GM19455 (cell line): Measurements from ENCODE around the gene CTIF.

Experiments used
- ATAC-seq: cut with Tn5 transposase; IDR thresholded peaks from one replicate; pipeline ENCODE4 v1.9.1; 2021; ENCODE audit not compliant: unreplicated experiment

The CTIF gene

DNA sequence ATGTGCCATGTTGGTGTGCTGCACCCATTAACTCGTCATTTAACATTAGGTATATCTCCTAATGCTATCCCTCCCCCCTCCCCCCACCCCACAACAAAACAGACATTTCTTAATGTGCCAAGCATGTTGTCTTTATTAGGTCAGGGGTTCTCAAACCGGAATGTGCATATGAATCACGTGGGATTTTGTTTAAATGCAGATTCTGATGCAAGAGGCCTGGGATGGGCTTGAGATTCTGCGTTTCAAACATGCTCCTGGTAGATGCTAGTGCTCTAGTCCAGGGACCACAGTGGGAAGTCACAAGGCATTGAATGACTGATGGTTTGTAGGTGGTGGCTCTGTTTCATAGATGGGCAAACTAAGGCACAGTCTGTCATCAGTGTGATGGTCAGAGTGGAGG, 227.2 kb downstream of the CTIF start:
- ATAC-seq = no peak

DNA sequence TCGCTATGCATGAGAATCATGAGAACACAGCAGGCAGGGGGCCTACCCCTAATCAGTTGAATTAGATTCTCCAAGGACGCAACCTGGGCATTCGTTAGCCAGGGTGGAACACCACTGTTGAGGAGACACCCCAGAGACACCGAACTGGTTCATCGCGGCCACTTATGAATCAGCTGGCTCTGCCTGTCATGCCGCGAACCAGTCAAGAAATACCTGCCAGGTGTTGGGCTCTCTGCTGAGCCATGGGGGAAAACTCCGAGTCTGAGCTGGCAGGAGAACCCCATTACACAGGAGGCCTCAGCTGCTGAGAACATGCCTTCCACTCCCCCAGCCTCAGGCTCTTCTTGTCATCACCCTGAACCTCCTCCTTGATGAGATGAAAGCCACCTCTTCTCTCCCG, 227.7 kb downstream of the CTIF start:
- ATAC-seq = no peak

DNA sequence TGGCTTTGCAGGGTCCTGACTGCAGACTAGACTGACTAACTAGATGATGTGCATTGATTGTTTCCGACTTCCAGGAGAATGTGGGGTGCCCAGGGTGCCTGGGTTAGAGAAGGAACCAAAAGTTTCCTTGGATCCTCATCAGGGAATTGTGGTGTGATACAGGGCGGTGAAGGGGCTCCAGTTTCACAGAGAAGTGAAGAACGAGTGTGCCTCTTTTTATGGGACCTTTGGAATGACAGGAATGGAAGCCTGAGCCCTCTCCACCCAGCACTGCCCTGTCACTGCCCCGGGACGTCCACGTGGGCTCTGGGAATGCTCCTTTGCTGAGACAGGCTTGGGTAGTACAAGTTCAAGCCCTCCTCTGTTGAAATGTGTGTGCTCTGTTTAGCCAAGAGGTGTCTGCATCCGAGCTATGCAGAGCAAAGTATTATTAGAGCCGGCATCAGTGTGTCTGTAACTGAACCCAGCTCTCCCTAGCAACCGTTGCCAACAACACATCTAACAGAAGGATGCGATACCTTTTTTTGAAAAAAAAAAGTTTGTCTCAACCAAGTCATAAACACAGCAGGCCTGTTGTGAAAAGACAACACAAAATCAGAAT, 228.4 kb downstream of the CTIF start:
- no peak for ATAC-seq

DNA sequence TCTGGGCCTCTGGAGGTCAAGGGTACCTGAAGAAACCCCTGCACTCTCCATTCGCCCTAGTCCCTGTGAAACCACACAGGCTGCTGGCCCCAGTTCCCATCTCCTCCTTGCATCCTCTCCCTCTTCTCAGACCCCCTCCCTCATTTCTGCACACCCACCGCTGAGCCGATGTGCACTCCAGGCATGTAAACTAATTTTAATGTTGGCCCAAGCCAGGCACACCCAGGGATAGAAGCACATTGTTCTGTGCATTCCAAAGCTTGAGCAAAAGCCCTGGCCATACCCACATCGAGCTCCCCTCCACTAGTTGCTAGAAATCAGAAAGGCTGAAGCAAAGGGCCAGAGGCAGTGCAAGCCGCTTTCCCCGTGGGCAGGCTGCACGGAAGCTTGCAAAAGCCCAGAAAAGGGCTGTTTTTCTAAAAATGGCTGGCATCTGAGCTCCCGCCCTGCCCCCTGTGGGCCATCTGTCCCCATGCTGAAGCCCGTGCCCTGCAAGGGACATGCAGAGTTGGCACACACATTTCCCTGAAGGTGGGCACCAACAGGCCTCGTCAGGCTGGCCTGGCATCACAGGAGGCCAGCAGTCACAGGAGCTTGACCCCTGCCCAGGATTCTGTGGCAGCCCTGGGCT, 230.3 kb downstream of the CTIF start:
- ATAC-seq = no peak

DNA sequence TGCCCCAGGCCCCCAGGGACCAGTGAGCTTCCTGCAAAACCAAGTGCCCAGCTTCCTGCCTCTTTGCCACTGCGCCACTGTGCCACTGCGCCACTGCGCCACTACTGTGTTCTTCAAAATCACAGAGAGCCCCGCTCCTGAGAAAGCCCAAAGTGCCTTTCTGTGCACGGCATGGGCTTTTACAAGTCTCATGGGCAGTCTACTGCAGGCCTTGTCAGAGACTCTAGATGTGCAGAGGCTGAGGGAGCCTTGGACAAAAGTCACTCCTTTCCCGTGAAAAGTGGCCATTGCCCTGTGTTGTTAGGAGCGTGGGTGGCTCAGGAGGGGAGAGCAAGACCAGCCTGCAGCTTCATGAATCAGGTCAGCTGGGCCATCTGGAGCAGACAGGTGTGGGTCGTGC, 231.4 kb downstream of the CTIF start:
- no peak for ATAC-seq

DNA sequence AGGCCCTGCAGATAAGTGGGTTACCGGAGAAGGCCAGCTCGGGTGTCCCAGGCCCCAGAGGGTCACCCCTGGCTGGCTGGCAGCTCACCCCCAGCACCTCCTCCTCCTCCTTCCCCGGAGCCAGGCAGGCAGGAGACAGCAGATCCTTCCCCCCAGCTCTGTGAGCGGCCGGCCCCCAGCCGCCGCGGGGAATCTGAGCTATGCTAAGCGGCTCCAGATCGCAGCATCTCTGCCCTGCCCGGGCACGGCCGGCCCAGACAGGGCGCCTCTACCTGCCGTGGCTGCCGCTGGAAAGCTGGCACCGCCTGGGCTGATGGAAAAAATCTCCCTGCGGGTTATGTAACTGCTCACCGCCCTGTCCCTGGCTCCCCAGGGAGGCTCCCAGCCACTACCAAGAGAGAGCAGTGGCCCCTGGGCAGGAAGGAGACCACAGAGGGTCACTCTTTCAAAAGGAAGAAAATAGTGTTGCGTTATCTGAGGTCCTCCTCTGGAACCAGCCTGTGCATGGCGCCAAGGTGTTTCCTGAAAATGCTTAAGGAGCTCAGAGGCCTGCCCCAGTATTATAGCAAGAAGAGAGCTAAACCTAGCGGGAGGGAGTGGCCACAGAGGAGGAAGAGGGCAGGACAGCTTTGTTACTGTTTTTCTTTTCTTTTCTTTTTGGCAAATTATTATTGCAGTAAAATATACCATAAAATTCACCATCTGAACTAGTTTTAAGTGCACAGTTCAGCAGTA, 233.0 kb downstream of the CTIF start:
- no peak for ATAC-seq

DNA sequence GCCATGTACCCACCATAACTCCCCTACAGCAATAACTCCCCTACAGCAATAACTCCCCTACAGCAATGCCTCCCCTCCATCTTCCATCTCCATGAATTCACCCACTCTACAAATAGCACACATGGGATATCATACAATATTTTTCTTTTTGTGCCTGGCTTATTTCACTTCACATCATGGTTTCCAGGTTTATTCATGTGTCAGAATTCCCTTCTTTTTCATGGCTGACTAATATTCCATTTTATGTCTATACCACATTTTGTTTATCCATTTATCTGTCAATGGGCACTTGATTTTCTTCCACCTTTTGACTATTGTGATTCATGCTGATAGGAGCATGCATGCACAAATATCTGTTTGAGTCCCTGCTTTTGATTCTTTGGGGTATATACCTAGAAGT, 233.6 kb downstream of the CTIF start:
- no peak for ATAC-seq

DNA sequence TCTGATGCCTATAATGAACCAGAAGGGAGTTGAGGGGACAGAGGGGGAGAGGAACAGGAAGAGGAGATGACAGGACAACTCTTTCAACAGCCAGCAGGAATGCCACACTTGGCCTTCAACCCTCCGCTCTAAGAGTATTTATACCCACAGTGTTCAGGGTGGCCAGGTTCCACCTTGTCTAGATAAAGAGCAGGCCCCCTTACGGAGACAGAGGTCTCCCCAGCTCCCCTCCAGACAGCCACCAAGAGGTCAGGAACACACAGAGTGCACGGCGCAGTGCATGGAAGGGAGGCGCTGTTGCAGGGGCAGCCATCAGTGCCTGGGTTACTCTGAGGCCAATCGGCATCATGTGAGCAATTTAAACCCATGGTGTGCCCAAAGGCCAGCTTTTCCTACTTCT, 235.0 kb downstream of the CTIF start:
- ATAC-seq = no peak

DNA sequence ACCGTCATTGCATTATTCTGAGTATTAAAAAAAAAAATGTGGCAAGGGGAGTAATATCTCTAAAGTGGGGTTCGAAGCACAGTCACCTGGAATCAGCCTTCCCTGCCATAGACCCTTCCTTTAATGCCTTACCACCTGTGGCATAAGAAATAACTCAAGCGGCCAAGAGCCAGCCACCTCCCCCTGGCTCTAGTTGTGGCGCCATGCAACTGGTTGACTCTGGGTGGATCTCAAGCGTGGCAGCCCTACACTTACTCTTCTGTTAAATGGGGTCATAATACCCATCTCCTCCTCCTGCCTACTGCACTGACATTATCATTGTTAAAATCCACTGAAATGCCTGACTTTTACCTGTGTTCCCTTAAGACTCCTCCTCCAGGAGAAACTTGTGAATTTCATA, 236.1 kb downstream of the CTIF start:
- no peak for ATAC-seq

DNA sequence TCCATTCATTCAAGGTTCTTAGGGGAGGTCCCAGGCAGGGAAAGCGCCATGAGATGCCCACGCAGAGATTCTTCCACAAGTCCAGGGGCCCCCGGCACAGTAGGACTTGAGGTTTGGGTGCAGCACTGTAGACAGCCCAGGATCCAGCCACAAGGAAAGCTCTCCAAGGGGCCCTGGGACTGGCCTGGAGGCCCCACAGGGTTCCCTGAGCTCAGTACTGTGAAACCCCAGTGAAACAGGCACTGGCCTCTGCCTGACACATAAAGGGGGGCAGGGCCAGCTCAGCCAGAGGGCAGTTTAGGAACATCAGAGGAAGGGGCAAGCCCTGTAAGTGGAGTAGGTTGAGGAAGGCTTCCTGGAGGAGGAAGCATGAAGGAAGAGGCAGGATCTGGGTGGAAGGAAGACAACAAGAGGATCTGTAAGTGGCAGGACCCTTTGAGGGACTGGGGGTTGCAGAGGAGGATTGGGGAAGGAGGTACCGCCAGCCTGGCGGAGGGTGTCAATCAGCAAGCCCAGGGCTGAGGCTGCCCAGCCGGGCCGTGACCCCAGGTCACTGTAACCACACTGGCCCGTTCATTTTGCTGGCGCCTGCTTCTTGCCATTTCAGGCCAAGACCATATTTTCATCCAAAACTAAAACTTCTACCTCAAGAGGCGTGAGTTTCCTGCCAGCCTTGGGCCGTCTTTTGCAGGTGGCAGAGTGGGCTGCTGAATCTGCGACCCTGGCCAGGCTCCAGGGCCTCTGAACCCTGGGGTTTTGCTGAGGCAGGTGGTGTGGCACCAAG, 236.7 kb downstream of the CTIF start:
- no peak for ATAC-seq

DNA sequence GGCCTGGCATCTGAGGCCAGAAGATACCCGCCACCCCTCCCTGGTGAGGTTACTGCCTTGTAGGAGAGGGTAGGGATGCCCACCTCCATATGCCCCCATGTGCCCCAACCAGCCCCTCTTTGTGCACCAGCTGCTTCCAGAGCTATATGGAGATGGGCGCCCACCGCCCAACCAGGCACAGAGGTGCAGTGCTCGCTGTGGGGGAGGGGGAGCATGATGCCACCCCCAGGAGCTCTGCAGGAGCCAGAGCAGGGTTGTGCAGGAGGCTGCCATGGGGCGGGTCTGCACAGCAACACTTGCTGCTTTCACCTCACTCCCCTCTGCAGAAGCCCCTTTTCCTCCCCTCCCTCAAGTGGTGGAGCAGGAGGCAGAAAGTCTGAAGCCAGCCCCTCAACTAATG, 237.3 kb downstream of the CTIF start:
- no peak for ATAC-seq

DNA sequence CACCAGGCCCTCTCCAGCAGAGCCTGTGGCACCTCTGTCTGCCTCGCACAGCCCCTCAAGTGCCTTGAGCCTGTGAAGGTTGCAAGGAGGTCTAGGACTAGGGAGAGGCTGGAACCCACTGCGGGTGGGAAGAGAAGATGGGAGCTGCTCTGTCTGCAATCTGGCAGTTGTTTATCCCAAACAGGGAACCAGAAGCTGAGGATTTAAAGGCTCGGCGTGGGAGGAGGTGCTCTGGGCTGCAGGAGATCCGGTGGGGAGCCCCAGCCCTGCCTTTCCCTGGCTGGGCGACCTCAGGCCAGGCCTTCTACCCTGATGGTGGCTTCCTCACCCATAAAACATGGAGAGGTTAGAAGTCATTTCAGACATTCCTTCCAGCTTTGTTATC, 237.8 kb downstream of the CTIF start:
- ATAC-seq = no peak

DNA sequence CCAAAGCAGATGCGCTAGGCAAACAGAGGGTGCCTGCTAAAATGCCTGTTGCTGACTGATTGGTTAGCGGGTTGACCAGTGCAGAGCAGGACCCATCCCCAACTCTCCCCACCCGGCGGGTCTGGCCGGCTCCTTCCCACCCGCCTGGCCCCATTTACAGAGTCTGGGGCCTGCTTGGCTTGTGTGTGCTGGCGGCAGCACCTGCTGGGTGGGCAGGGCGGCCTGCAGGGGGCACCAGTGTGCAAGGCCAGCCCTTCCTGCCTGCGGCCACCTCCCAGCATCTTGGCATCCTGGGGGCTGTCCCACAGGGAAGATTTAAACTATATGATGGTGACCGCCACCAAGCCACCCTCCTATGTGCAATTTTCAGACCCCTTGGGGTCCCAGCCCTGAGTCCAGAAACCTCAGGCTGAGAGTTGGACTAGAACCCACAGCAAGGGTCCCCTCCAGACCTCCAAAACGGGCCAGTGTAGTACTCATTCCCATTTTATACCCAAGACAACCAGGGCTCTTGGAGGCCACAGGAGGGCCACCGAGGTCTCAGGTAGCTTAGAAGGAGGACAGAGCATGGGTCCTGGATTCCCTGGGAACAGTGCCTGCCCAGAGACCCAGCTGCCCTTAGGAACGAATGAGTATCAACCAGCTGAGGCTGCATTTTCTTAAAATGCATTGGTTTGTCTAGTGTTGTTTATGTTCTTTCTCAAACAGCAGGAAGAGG, 238.4 kb downstream of the CTIF start:
- peak; percentile 66 for ATAC-seq

DNA sequence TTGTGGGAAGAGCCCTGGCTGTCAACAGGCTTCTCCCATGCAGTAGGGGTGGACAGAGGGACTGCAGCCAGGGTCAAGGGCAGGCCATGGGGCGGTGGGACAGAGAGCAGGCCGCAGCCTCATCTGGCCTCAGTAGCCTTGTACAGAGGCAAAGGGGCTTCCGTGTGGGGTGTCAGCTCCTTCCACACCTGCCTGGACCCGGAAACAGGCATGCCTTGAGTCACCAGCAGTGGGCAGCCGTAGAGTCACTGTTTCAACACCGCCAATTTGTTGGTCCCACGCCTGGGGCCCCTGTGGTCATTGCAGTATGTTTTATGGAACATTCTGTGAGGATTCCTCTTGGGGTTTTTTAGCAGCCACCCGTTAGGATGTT, 238.9 kb downstream of the CTIF start:
- no peak for ATAC-seq

DNA sequence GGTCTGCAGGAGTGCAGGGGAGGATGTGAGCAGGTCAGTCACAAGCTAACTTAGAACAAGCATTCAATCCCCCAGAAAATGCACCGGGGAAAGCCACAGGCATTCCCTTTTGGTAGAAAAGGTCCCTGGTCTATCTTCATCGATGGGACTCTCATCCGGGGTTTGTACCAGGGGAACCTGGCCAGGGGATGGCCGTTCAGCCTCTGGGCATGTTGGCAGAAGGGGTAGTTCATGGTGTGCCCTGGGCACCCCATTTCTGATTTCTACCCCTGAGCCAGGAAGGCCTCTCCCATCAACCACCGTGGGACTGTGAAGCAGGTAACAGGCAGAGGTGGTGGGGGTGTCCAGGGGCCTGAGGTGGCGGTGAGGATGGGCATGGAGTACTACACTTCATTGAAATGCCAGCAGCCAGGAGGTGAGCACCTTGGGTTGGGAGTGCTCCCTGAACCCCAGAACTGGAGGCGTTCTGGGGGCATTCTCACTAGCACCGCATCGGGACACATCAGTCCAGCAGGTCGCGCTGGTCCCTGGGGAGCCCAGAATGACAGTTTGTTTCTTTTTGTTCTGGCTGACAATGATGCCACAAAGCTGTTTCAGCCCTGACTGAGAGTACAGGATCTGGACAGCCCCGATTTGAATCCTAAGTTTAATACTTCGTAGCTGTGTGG, 239.6 kb downstream of the CTIF start:
- no peak for ATAC-seq

DNA sequence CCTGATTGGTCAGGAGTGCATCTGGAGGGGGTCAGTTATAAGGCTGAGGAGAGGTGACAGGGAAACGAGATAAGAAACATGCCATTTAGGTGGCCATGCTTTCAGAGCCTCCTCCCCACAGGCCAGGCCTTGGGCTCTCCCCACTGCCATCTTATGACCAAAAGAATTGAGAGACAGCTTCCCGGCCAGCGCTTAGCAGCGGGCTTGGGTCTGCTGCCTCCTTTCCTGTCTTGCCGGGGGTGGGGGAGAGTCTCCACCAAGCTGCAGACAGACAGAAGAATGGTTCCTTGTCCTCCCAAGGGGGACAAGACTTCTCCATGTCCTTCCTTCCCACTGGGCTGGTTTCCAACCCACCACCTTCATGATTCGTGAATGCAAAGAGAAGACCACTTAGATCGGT, 240.6 kb downstream of the CTIF start:
- no peak for ATAC-seq

DNA sequence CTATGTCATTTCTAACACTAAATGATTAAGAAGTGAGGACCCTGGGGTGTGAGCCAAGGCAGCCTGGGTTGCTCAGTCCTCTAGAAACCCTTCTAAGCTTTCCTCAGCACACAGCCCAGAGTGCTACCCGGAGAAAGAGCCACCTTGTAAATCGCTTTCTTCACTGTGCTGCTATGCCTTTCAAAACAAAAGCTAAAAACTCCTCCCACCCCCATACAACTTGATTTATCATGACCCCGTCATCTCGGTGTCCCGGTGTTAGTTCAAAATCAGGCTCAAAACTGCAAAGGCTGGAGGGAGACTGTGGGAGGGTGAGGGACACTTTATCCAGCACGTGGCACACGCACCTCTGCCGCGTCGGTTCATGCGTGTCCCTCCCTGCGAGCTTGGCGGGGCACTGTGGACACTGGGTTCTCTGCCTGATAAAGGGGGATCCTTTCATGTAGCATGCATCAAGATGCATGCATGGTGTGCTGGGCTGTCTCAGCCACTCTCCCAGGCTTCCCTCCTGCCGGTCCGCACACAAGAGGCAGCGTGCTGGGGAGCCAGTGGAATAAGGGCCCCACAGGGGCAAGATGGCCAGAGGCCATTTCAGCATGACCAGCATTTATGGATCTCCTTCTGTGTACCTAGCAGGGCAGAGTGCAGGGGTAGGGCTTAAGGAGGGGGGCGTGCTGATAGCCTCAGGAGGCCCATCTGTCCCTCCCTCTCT, 241.5 kb downstream of the CTIF start:
- ATAC-seq = no peak

DNA sequence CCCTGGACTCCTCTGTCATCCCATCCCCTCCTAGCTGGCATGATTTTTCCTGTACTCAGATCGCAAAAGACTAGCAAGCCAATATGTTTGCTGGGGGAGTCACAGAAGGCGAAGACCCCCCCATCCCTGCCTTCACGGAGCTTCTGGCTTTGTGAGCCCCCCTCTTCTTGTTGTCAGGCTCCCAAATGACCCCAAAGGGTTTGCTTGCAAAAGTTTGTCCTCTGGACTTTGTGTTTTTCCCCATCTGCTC, 242.0 kb downstream of the CTIF start:
- ATAC-seq = no peak

DNA sequence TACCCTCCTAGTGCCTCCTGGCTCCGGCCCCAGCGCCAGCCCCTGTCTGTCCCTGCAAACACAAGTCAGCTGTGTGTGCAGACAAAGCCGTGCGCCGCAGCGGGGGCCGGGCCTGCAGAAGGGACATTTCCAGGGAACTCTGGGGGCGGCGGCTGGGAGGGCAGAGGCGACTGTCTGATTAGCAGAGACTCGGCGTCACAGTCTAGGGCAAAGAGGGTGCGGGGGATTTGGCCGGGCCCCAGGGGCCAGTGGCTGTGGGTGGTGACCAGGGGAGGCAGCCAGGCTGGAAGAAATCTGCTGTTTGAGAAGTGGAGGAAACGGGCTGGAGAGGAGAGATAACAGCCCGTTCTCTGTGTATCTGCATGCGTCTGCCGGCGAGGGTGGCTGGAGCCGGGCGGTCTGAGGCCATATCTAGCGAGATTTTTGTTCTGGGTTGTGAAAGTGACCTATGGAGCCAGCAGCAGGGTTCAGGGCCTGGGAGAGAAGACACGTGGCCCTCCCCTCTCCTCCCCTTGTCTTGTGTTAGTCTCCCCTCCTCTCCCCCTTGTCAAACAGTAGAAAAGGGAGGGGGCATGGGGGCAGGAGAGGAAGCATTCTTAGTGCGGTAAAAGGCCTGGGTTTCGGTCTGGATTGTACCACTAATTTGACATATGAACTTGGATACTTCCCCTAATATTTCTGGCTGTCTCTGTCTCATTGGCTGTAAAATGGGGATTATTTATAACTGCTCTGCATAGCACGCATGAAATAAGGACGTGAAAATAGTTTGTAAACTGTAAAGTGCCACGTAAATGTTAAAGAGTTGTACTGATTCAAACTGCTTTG, 242.5 kb downstream of the CTIF start:
- no peak for ATAC-seq

DNA sequence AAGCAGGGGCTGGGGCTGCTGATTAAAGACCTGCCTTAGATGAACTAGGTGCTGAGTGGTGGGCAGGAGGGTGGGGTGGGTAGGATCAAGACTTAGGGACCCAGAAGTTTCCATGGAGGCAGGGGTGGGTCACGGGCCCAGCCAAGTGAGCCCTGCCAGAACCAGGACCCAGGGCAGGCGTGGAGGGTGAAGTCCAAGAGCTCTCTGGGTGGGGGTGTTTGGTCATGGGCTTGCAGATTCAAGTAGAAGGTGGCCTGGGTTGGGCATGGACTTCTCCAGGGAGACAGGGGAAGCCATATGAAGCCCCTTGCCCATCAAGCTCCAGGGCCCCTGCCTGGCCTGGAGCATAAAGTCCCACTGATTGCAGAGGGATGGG, 243.1 kb downstream of the CTIF start:
- ATAC-seq = no peak
